Kidney (tissue), 14 donors: Measurements from ENCODE around the gene EXD2. TPM values are rescaled to one million over a fixed set of nuclear protein-coding genes. Genes with fewer than 3 reads are reported as not detected.

Experiments used
- DNase-seq, 5 donors: peaks; one replicate each; pipeline ENCODE4 v3.0.0-alpha.2; 2013 to 2020
- FAIRE-seq: peaks from 2 replicates; lab custom pipeline; 2012; peaks lifted over from hg19 to GRCh38; lab: Jason Lieb, UNC
- H3K27ac ChIP-seq, 2 donors: one replicate each; pipeline ENCODE4 v1.7.0; 2013; ENCODE audit warnings: low read depth in 2 of 2, low read length in 2 of 2, inconsistent platforms in 1 of 2
- H3K27me3 ChIP-seq: one replicate; pipeline ENCODE4 v1.7.1; 2013; ENCODE audit warnings: low read length, inconsistent platforms; ENCODE audit not compliant: control insufficient read depth, insufficient read depth
- H3K36me3 ChIP-seq, 3 donors: one replicate each; pipeline versions ENCODE4 v1.7.0 to v1.7.1; 2013; ENCODE audit warnings: low read length in 3 of 3, control low read depth in 1 of 3, inconsistent platforms in 1 of 3; ENCODE audit not compliant: insufficient read depth in 3 of 3, control insufficient read depth in 2 of 3
- H3K4me1 ChIP-seq, 3 donors: one replicate each; pipeline versions ENCODE4 v1.7.0 to v1.7.1; 2013; ENCODE audit warnings: low read length in 3 of 3, inconsistent platforms in 1 of 3, low read depth in 1 of 3; ENCODE audit not compliant: control insufficient read depth in 2 of 3, insufficient read depth in 2 of 3
- H3K4me3 ChIP-seq, 3 donors: one replicate each; pipeline versions ENCODE4 v1.7.0 to v1.8.1; 2013; ENCODE audit warnings: low read length in 3 of 3, control low read depth in 1 of 3, inconsistent platforms in 1 of 3
- H3K9ac ChIP-seq, 3 donors: one replicate each; pipeline versions ENCODE4 v1.7.0 to v1.7.1; 2013; ENCODE audit warnings: low read length in 3 of 3, control low read depth in 1 of 3, inconsistent platforms in 1 of 3
- H3K9me3 ChIP-seq, 3 donors: one replicate each; pipeline versions ENCODE4 v1.7.0 to v1.7.1; 2013; ENCODE audit warnings: low read length in 3 of 3, control low read depth in 1 of 3, inconsistent platforms in 1 of 3; ENCODE audit not compliant: control insufficient read depth in 2 of 3, insufficient read depth in 1 of 3
- intact Hi-C: fragments of 100-400 bp; cut with DNase I; formaldehyde crosslinking; loops from one replicate; pipeline ENCODE4 v1.11.1; 2022
- polyA plus RNA-seq: library from polyadenylated mRNA; stranded (reverse); fragments of 350-450 nt; fragmentation: Illumina TruSeq; extraction: RNeasy Lipid Tissue Mini Kit (QIAGEN cat#74804); gene quantifications from one replicate; pipeline ENCODE4 v1.2.3, GENCODE V29; 2014; ENCODE audit warnings: low read depth, low replicate concordance; ENCODE audit not compliant: insufficient read depth
- total RNA-seq: library from RNA; stranded (reverse); fragmentation: NEBNext Ultra II Directional; extraction: Animal tissue kit (Norgen Biotek cat#: 25700); gene quantifications from one replicate; pipeline ENCODE4 v1.2.1, GENCODE V29; 2021
- TF ChIP-seq, protein P1 (sequence below): IDR thresholded peaks from 3 replicates; pipeline ENCODE4 v1.5.1; 2012; ENCODE audit warnings: mild to moderate bottlenecking, moderate library complexity, borderline replicate concordance; ENCODE audit not compliant: insufficient read depth; ENCODE audit errors: extremely low read depth
- donor health status: control.
- donor health status: control.
- donor health status: control.
- donor health status: control.
- donor health status: control.
- donor health status: DM: yes; HTN: yes; CAD: no.
- donor health status: Normal renal cell carcinoma (clear cell type).

Gene EXD2
- total and polyA plus RNA-seq, 2 donors from 2014 or later = 13.7 to 24.5 TPM

GRCh38 chr14:69199786-69200185 lies 8.5 kb downstream of the EXD2 start:
- Histone ChIP-seq H3K36me3 (no peaks in the 10 kb centered on the region), H3K4me1 (no peaks in the 10 kb centered on the region), H3K4me3 (no peak overlapping the region), H3K9ac (no peak overlapping the region), H3K27me3 (no peaks in the 10 kb centered on the region), H3K9me3 (no peaks in the 10 kb centered on the region), H3K27ac (no peak overlapping the region)
- TF ChIP-seq, protein P1, sequence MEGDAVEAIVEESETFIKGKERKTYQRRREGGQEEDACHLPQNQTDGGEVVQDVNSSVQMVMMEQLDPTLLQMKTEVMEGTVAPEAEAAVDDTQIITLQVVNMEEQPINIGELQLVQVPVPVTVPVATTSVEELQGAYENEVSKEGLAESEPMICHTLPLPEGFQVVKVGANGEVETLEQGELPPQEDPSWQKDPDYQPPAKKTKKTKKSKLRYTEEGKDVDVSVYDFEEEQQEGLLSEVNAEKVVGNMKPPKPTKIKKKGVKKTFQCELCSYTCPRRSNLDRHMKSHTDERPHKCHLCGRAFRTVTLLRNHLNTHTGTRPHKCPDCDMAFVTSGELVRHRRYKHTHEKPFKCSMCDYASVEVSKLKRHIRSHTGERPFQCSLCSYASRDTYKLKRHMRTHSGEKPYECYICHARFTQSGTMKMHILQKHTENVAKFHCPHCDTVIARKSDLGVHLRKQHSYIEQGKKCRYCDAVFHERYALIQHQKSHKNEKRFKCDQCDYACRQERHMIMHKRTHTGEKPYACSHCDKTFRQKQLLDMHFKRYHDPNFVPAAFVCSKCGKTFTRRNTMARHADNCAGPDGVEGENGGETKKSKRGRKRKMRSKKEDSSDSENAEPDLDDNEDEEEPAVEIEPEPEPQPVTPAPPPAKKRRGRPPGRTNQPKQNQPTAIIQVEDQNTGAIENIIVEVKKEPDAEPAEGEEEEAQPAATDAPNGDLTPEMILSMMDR = no peak
- FAIRE-seq (no peak), DNase-seq (no peak)
- intact Hi-C loops = no loop called here

- no peaks in the 10 kb centered on the region for H3K9me3 ChIP-seq
- no peak overlapping the region for H3K9ac ChIP-seq
- no peak for FAIRE-seq
- H3K36me3 ChIP-seq = no peaks in the 10 kb centered on the region
- H3K27ac ChIP-seq = no peak overlapping the region
- no peak overlapping the region for H3K4me3 ChIP-seq
- no peak for DNase-seq
- no peaks in the 10 kb centered on the region for H3K27me3 ChIP-seq
- no peaks in the 10 kb centered on the region for H3K4me1 ChIP-seq
- TF ChIP-seq, protein P1 = no peak
- intact Hi-C loops = no loop called here
Measured at GRCh38 chr14:69204753-69205152, 13.5 kb downstream of the EXD2 start.

DNA sequence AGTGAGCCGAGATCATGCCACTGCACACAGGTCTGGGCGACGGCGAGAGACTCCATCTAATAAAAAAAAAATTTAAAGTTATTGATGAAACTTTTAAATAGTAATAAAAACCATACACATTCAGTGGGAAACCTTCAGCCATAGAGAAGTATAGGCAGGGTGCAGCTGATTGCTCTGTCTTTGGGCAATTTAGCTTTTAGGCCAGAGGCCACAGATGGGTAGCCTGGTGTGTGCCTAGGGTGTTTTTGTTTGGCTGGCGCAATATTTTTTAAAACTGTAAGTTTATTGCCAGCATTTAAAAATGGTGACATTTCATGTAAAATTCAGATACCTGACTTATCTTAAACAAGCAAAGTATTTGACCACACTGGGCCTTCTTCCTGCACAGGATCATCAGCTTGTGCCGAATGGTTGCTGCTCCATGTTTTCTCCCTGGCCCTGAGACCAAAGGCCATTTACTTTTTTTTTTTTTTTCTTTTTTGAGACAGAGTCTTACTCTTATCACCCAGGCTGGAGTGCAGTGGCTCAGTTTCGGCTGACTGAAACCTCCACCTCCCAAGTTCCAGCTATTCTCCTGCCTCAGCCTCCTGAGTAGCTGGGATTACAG lies 16.2 kb downstream of the EXD2 start:
- FAIRE-seq = no peak

More for the DNA sequence above, 16.2 kb downstream of the EXD2 start:
- H3K9me3 ChIP-seq = no peaks in the 10 kb centered on the region
- TF ChIP-seq, protein P1 = no peak
- no peak for DNase-seq
- intact Hi-C loops = no loop called here
- H3K9ac ChIP-seq = no peak overlapping the region
- no peaks in the 10 kb centered on the region for H3K4me1 ChIP-seq
- H3K27me3 ChIP-seq = no peaks in the 10 kb centered on the region
- no peak overlapping the region for H3K4me3 ChIP-seq
- H3K27ac ChIP-seq = no peak overlapping the region
- peaks cover 0 to 5% (median 0%) of the 10 kb centered on the region in 3 donors for H3K36me3 ChIP-seq
